Heart right ventricle (tissue), 16 donors: ENCODE results near the gene SCN11A. TPM values are rescaled to one million over a fixed set of nuclear protein-coding genes. Genes with fewer than 3 reads are reported as not detected.

Experiments used
- ATAC-seq, 8 donors: fragments of 200-7000 bp; cut with Tn5 transposase; one replicate each; pipeline ENCODE4 v1.9.1; 2020; ENCODE audit warnings: mild to moderate bottlenecking in 8 of 8, moderate library complexity in 8 of 8, moderate number of reproducible peaks in 1 of 8
- DNase-seq, 2 donors: peaks; one replicate each; pipeline ENCODE4 v3.0.0-alpha.2; 2020
- H3K27ac ChIP-seq, 10 donors: fragments of 200-600 bp; sonication (generic) in 2 of 10; one replicate each; pipeline versions ENCODE4 v1.5.0 to v1.8.0; 2020 to 2022; ENCODE audit warnings: mild to moderate bottlenecking in 3 of 10
- H3K27me3 ChIP-seq, 7 donors: fragments of 200-600 bp; one replicate each; pipeline ENCODE4 v1.8.0; 2021 to 2022; ENCODE audit warnings: mild to moderate bottlenecking in 2 of 7
- H3K36me3 ChIP-seq, 9 donors: fragments of 200-600 bp; sonication (generic) in 1 of 9; one replicate each; pipeline versions ENCODE4 v1.5.0 to v1.8.0; 2020 to 2022; ENCODE audit warnings: mild to moderate bottlenecking in 2 of 9
- H3K4me1 ChIP-seq, 9 donors: fragments of 200-600 bp; sonication (generic) in 1 of 9; one replicate each; pipeline versions ENCODE4 v1.5.0 to v1.8.0; 2020 to 2022; ENCODE audit warnings: mild to moderate bottlenecking in 4 of 9
- H3K4me3 ChIP-seq, 10 donors: fragments of 200-600 bp; sonication (generic) in 2 of 10; one replicate each; pipeline versions ENCODE4 v1.5.0 to v1.8.0; 2020 to 2022; ENCODE audit warnings: mild to moderate bottlenecking in 7 of 10, moderate library complexity in 2 of 10
- H3K9me3 ChIP-seq, 11 donors: fragments of 200-600 bp in 10 of 11; sonication (generic) in 2 of 11; one replicate each; pipeline versions ENCODE4 v1.5.0 to v1.8.0; 2013 to 2022; ENCODE audit warnings: mild to moderate bottlenecking in 2 of 11, control low read depth in 1 of 11, moderate library complexity in 1 of 11
- WGBS, 2 donors: extraction: QIAGEN DNeasy Blood & Tissue Kit; methylation state at CpG; one replicate each; pipeline ENCODE4 v1.1.7; 2013; ENCODE audit warnings: inconsistent platforms in 1 of 2; 5-methylcytosine and 5-hydroxymethylcytosine counted together
- intact Hi-C, 10 donors: fragments of 100-400 bp; cut with DNase I; formaldehyde crosslinking; loops; one replicate each; pipeline versions ENCODE4 v1.11.1 to v1.14.2; 2022
- polyA plus RNA-seq, 2 donors: library from polyadenylated mRNA; stranded (reverse); fragments of 200-250 nt; gene quantifications; one replicate each; pipeline ENCODE4 v1.2.3, GENCODE V29; 2013
- total RNA-seq, 10 donors: library from RNA; stranded (reverse); fragmentation: NEBNext Ultra II Directional in 3 of 10; extraction: Animal tissue kit (Norgen Biotek cat#: 25700) in 3 of 10; gene quantifications; one replicate each; pipeline versions ENCODE4 v1.2.1 to v1.2.4, GENCODE V29; 2021 to 2023
- TF ChIP-seq, protein P1 (sequence below), 9 donors: fragments of 200-600 bp; sonication (generic) in 2 of 9; IDR thresholded peaks; one replicate each; pipeline versions ENCODE4 v1.5.0 to v1.8.0; 2021 to 2022; ENCODE audit warnings: antibody characterized with exemption in 9 of 9, mild to moderate bottlenecking in 5 of 9, moderate library complexity in 1 of 9
- donor health status: Arrhythmogenic right ventricular cardiomyopathy.
- donor health status: ischemic (EF 13 %, LVEDD 7.1; RV severe dilation, severe dysfunction).
- donor health status: healthy with polysubstance abuse.
- donor health status: DM: no; HTN: yes; CAD: no.
- donor health status: DM: no; HTN: no; CAD: no.
- donor health status: ischemic (EF 25% LVEDD 6.9; RV normal size, moderate dysfunction).
- donor health status: ischemic (EF 25% LVEDD 5.7; RV mildly dilated, moderate dysfunction).
- donor health status: healthy.
- donor health status: DM: yes; HTN: yes; CAD: no.
- donor health status: Ischemic cardiomyopathy.
- donor health status: ischemic (EF 35%, LVEDD 5.7; RV mildly dilated, moderate dysfunction).
- donor health status: nonischemic (EF 11% LVEDD 7.7; RV severe dilation, severe dysfunction).
- donor health status: DM: yes; HTN: yes; CAD: no.
- donor health status: PGD.
- donor health status: ischemic (EF 29% LVEDD 5.4; RV normal size, mild dysfunction).
- donor health status: nonischemic (EF 23%, LVEDD 6.1; RV moderate dilation, normal function).

SCN11A gene
- total and polyA plus RNA-seq, 12 donors, result 0.01 to 0.15 (median 0.07) TPM; not detected in 2

GRCh38 chr3:39080026-39080425, 28.3 kb upstream of the SCN11A start:
- Histone ChIP-seq H3K27ac (no peak overlapping the region), H3K27me3 (no peaks in the 10 kb centered on the region), H3K4me3 (no peak overlapping the region), H3K4me1 (no peaks in the 10 kb centered on the region), H3K9me3 (no peaks in the 10 kb centered on the region), H3K36me3 (peaks cover 0 to 100% (median 35%) of the 10 kb centered on the region in 9 donors)
- DNase-seq (no peak), ATAC-seq (no peak)
- TF ChIP-seq, protein P1, sequence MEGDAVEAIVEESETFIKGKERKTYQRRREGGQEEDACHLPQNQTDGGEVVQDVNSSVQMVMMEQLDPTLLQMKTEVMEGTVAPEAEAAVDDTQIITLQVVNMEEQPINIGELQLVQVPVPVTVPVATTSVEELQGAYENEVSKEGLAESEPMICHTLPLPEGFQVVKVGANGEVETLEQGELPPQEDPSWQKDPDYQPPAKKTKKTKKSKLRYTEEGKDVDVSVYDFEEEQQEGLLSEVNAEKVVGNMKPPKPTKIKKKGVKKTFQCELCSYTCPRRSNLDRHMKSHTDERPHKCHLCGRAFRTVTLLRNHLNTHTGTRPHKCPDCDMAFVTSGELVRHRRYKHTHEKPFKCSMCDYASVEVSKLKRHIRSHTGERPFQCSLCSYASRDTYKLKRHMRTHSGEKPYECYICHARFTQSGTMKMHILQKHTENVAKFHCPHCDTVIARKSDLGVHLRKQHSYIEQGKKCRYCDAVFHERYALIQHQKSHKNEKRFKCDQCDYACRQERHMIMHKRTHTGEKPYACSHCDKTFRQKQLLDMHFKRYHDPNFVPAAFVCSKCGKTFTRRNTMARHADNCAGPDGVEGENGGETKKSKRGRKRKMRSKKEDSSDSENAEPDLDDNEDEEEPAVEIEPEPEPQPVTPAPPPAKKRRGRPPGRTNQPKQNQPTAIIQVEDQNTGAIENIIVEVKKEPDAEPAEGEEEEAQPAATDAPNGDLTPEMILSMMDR (IDR thresholded peaks at IDR 0.05), result no peak
- intact Hi-C loops, result no loop called here

- no peaks in the 10 kb centered on the region for H3K9me3 ChIP-seq
- H3K4me1 ChIP-seq, result no peaks in the 10 kb centered on the region
- peaks cover 0 to 100% (median 40%) of the 10 kb centered on the region in 9 donors for H3K36me3 ChIP-seq
- DNase-seq, result no peak
- intact Hi-C loops, result no loop called here
- no peak overlapping the region for H3K27ac ChIP-seq
- H3K4me3 ChIP-seq, result no peak overlapping the region
- H3K27me3 ChIP-seq, result no peaks in the 10 kb centered on the region
- ATAC-seq, result no peak
- TF ChIP-seq, protein P1 (IDR thresholded peaks at IDR 0.05), result no peak
Observed at GRCh38 chr3:39079530-39079929, 27.8 kb upstream of the SCN11A start.

DNA sequence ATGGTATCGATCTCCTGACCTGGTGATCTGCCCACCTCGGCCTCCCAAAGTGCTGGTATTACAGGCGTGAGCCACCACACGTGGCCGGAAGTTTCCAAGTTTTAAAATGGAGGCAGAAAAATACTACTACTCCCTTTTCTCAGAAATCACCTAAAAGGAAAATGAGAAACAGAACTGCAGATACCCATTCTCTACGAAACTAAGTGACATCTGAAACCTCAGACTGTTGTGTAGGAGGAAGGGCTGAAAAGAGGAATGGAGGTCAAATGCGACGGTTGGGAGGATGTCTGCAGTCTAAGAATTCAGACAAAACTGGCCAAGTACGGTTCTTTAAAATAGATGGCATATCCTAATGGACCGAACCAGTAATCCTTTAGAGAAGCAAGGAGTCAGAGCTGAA, 24.2 kb upstream of the SCN11A start:
- H3K4me3 ChIP-seq, result no peak overlapping the region
- 95 to 96% methylated on average over 10 of the region's 10 CpGs for WGBS, 2 donors
- DNase-seq (no peak), ATAC-seq (no peak)
- no peak overlapping the region for H3K27ac ChIP-seq
- TF ChIP-seq, protein P1 (IDR thresholded peaks at IDR 0.05), result no peak
- intact Hi-C loops, result no loop called here
- peaks cover 0 to 100% (median 65%) of the 10 kb centered on the region in 9 donors for H3K36me3 ChIP-seq
- H3K9me3 ChIP-seq, result no peaks in the 10 kb centered on the region
- no peaks in the 10 kb centered on the region for H3K27me3 ChIP-seq
- no peaks in the 10 kb centered on the region for H3K4me1 ChIP-seq

- Histone ChIP-seq H3K4me1 (no peaks in the 10 kb centered on the region), H3K27me3 (no peaks in the 10 kb centered on the region), H3K36me3 (peaks cover 0 to 96% (median 33%) of the 10 kb centered on the region in 9 donors), H3K4me3 (no peak overlapping the region), H3K9me3 (no peaks in the 10 kb centered on the region), H3K27ac (no peak overlapping the region)
- ATAC-seq (no peak), DNase-seq (no peak)
- 75 to 81% methylated on average over 3 of the region's 3 CpGs for WGBS, 2 donors
- intact Hi-C loops, result no loop called here
- TF ChIP-seq, protein P1 (IDR thresholded peaks at IDR 0.05), result no peak
Observed at GRCh38 chr3:39068556-39068955, 16.8 kb upstream of the SCN11A start.
